A549 (cell line): ENCODE results near the gene GALNT16. TPM values are rescaled to one million over a fixed set of nuclear protein-coding genes. Genes with fewer than 3 reads are reported as not detected.

Experiments
- ATAC-seq, 2 experiments: fragments of 200-7000 bp in 1 of 2; fragments of >200 bp in 1 of 2; cut with Nextera tagmentation in 1 of 2; cut with Tn5 transposase in 1 of 2; 3 replicates each; pipeline versions ENCODE4 v1.8.0 to v1.9.1; 2018 to 2020; ENCODE audit warnings: mild to moderate bottlenecking in 1 of 2, moderate library complexity in 1 of 2
- CTCF ChIA-PET: fragments of 300-600 bp; sonication (Branson Sonifier 250); formaldehyde crosslinking; extraction: SDS; loops from one replicate; lab custom pipeline; 2021; ENCODE audit warnings: antibody characterized with exemption, inconsistent platforms; lab: Yijun Ruan, JAX
- POLR2A ChIA-PET: fragments of 350-600 bp; formaldehyde crosslinking; extraction: SDS; loops from one replicate; lab custom pipeline; 2021; ENCODE audit warnings: antibody characterized with exemption, inconsistent platforms; lab: Yijun Ruan, JAX
- DNase-seq, 2 experiments: peaks; one replicate each; pipeline versions ENCODE4 v3.0.0 to v3.0.0-alpha.2; 2011 to 2016; ENCODE audit warnings: low read depth in 1 of 2, low spot score in 1 of 2
- FAIRE-seq: peaks from 2 replicates; lab custom pipeline; 2011; peaks lifted over from hg19 to GRCh38; lab: Jason Lieb, UNC
- H3K27ac ChIP-seq, 2 experiments: fragments of >200 bp; sonication (Bioruptor Twin); formaldehyde crosslinking; 3 replicates each; pipeline ENCODE4 v1.5.1; 2016 to 2017
- H3K4me1 ChIP-seq: fragments of >200 bp; sonication (Bioruptor Twin); formaldehyde crosslinking; 3 replicates; pipeline ENCODE4 v1.6.1; 2016
- H3K4me2 ChIP-seq: fragments of >200 bp; sonication (Bioruptor Twin); formaldehyde crosslinking; 3 replicates; pipeline ENCODE4 v1.6.1; 2016
- H3K4me3 ChIP-seq: fragments of >200 bp; sonication (Bioruptor Twin); formaldehyde crosslinking; 3 replicates; pipeline ENCODE4 v1.5.1; 2016
- H3K9me3 ChIP-seq: fragments of >200 bp; sonication (Bioruptor Twin); formaldehyde crosslinking; 3 replicates; pipeline ENCODE4 v1.6.1; 2016
- BCL3 ChIP-seq: fragments of >200 bp; sonication (Bioruptor Twin); formaldehyde crosslinking; IDR thresholded peaks from 3 replicates; pipeline ENCODE4 v1.6.1; 2016
- BHLHE40 ChIP-seq: IDR thresholded peaks from 2 replicates; pipeline ENCODE4 v1.6.1; 2012; ENCODE audit warnings: low read depth, low read length, inconsistent platforms
- CBX8 ChIP-seq: fragments of 200-600 bp; sonication (generic); IDR thresholded peaks from 2 replicates; pipeline ENCODE4 v1.6.1; 2016
- EHF ChIP-seq: fragments of 250-450 bp; sonication (Bioruptor Pico); IDR thresholded peaks from 2 replicates; pipeline ENCODE4 v1.5.0; 2020; ENCODE audit warnings: mild to moderate bottlenecking
- EP300 ChIP-seq, 2 experiments: fragments of >200 bp; sonication (Bioruptor Twin); formaldehyde crosslinking; IDR thresholded peaks; 2 replicates in 1 of 2; 3 replicates in 1 of 2; pipeline ENCODE4 v1.6.1; 2016 to 2017
- ESRRA ChIP-seq: fragments of 150-350 bp; IDR thresholded peaks from 2 replicates; pipeline ENCODE4 v1.6.1; 2014; ENCODE audit warnings: mild to moderate bottlenecking, low read length, borderline replicate concordance
- FOXS1 ChIP-seq: fragments of 250-450 bp; sonication (Bioruptor Pico); IDR thresholded peaks from 2 replicates; pipeline ENCODE4 v1.5.0; 2020; ENCODE audit warnings: mild to moderate bottlenecking, moderate library complexity
- GATA3 ChIP-seq: IDR thresholded peaks from 2 replicates; pipeline ENCODE4 v1.6.1; 2012; ENCODE audit warnings: borderline replicate concordance
- HOXA7 ChIP-seq: fragments of 250-450 bp; sonication (Bioruptor Pico); IDR thresholded peaks from 2 replicates; pipeline ENCODE4 v1.5.0; 2020; ENCODE audit warnings: mild to moderate bottlenecking, moderate library complexity
- JUNB ChIP-seq: fragments of >200 bp; sonication (Bioruptor Twin); formaldehyde crosslinking; IDR thresholded peaks from 2 replicates; pipeline ENCODE4 v1.6.1; 2016
- KDM5A ChIP-seq: fragments of 200-600 bp; sonication (generic); IDR thresholded peaks from 2 replicates; pipeline ENCODE4 v1.6.1; 2016; ENCODE audit warnings: antibody characterized with exemption, mild to moderate bottlenecking
- MYC ChIP-seq: IDR thresholded peaks from 2 replicates; pipeline ENCODE4 v1.6.1; 2012; ENCODE audit warnings: mild to moderate bottlenecking, inconsistent platforms, low read length, improper control_type of control experiment, borderline replicate concordance
- NFE2L2 ChIP-seq: fragments of 150-350 bp; conservative IDR thresholded peaks from 2 replicates; pipeline ENCODE4 v1.6.1; 2014; ENCODE audit warnings: low read length
- NPAS2 ChIP-seq: fragments of 250-450 bp; sonication (Bioruptor Pico); IDR thresholded peaks from 2 replicates; pipeline ENCODE4 v1.8.0; 2022; ENCODE audit warnings: mild to moderate bottlenecking, moderate library complexity, borderline replicate concordance
- POLR2A ChIP-seq: IDR thresholded peaks from 2 replicates; pipeline ENCODE4 v1.6.1; 2012; ENCODE audit warnings: mild to moderate bottlenecking, low read length
- POLR2AphosphoS2 ChIP-seq: conservative IDR thresholded peaks from 2 replicates; pipeline ENCODE4 v1.6.1; 2012; ENCODE audit warnings: low read length, improper control_type of control experiment, inconsistent platforms
- RAD21 ChIP-seq, 2 experiments: fragments of >200 bp in 1 of 2; sonication (Bioruptor Twin) in 1 of 2; formaldehyde crosslinking in 1 of 2; IDR thresholded peaks in 1 of 2; conservative IDR thresholded peaks in 1 of 2; 2 replicates in 1 of 2; 3 replicates in 1 of 2; pipeline ENCODE4 v1.6.1; 2012 to 2018; ENCODE audit warnings: inconsistent platforms in 1 of 2
- RCOR1 ChIP-seq: fragments of 150-350 bp; IDR thresholded peaks from 2 replicates; pipeline ENCODE4 v1.6.1; 2014; ENCODE audit warnings: antibody characterized with exemption, low read length, low read depth
- REST ChIP-seq: fragments of 200-600 bp; sonication (generic); IDR thresholded peaks from 2 replicates; pipeline ENCODE4 v1.6.1; 2016; ENCODE audit warnings: antibody characterized with exemption, mild to moderate bottlenecking, moderate library complexity
- RNF2 ChIP-seq: fragments of 200-600 bp; sonication (generic); IDR thresholded peaks from 2 replicates; pipeline ENCODE4 v1.6.1; 2016; ENCODE audit warnings: low read depth, mild to moderate bottlenecking, antibody characterized with exemption, moderate library complexity, borderline replicate concordance
- TFCP2L1 ChIP-seq: fragments of 250-450 bp; sonication (Bioruptor Pico); IDR thresholded peaks from 2 replicates; pipeline ENCODE4 v1.5.0; 2021; ENCODE audit warnings: mild to moderate bottlenecking
- ZFP36 ChIP-seq: fragments of 450-650 bp; IDR thresholded peaks from 2 replicates; pipeline ENCODE4 v1.6.1; 2014; ENCODE audit warnings: borderline replicate concordance; ENCODE audit not compliant: partially characterized antibody
- WGBS: methylation state at CpG from one replicate; pipeline ENCODE4 v1.1.6; 2017; ENCODE audit errors: missing lambda C conversion rate; 5-methylcytosine and 5-hydroxymethylcytosine counted together
- polyA plus RNA-seq, 4 experiments: library from polyadenylated mRNA; depleted of rRNA in 3 of 4; stranded (reverse); fragments of >200 nt; fragmentation: RNase III in 1 of 4; extraction: RNeasy Plus Mini Kit Qiagen cat#74134 plus additional on column Dnase treatment in 1 of 4; gene quantifications; 2 replicates in 3 of 4; 3 replicates in 1 of 4; pipeline ENCODE4 v1.2.3, GENCODE V29; 2011 to 2017

GALNT16 gene
- polyA plus RNA-seq, 2 of the 4 experiments (the other 2 are of a cell fraction), result 2.8 to 3.4 TPM

DNA sequence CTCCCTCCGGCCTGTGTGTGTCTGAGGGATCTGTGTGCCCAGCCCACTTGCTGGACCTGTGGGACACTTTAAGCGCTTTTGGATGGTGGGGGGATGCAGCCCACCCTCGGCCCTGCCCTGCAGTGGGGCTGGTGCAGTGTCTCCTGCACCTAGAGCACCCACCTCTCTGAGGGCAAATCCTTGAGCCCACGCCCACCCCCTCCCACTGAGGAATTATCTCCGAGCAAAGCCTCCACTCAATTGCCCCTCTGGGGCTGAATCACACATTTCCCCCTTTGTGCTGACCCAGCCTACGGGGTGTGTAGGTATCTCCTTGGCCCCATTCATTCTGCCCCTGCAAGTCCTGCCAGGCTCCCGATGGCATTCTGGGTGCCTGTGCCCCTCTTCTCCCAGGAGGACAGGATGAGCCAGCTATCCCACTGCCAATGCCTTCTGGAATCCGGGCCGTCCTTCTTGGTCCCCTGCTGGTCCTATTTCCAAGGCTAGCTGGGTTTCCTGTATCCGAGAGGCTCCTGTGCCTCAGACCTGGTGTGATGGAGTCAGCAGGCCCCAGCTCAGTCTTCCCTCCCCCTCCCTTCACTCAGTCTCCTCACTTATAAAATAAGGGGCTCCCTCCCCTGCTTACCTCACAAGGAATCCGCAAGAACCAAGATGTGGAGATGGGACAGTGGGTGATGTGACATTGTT lies 89.3 kb downstream of the GALNT16 start:
- no peak overlapping the region for H3K4me2 ChIP-seq
- DNase-seq, result no peak
- H3K9me3 ChIP-seq, result no peaks in the 10 kb centered on the region
- TF ChIP-seq NPAS2 (CRISPR knock-in tag) (no peak), JUNB (no peak), CBX8 (no peak), EP300 (IDR thresholded peaks at IDR 0.05) (no peak), TFCP2L1 (CRISPR knock-in tag) (no peak), EHF (CRISPR knock-in tag) (no peak), HOXA7 (CRISPR knock-in tag) (no peak)
- H3K27ac ChIP-seq, result no peak overlapping the region
- 76% methylated on average over 10 of the region's 11 CpGs for WGBS
- no peaks in the 10 kb centered on the region for H3K4me1 ChIP-seq
- no peak for FAIRE-seq
- POLR2A ChIA-PET, result no interaction called here
- no peak for ATAC-seq
- CTCF ChIA-PET, result interaction anchor here (0.7 to 1.3 kb wide), 3 partner anchors 14 to 93 kb away, joined by 3 to 4 read pairs (median 3); no protein-coding TSS in a partner anchor
- no peak overlapping the region for H3K4me3 ChIP-seq

DNA sequence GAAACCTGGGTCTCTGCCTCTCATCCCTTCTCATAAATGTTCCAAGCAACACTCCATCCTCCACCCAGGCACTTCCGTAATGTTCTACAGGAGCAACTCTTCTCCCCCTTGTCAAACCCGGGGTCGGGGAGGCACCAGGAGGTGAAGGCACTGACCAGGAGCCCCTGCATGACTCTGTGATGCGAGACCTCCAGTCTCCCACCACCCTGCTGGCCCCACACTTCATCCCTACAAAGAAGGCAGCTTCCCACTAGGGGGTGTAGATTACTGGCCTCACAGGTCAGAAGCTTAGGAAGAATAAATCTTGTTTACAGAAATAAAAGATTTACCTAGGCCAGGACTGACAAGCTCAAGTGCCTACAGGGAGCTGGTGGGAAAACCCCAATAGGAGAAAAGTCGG lies 90.9 kb downstream of the GALNT16 start:
- Histone ChIP-seq H3K27ac (no peak overlapping the region), H3K4me1 (peaks cover 2% of the 10 kb centered on the region; the same call in 1 of the 3 replicates), H3K9me3 (no peaks in the 10 kb centered on the region), H3K4me3 (no peak overlapping the region)
- ChIA-PET POLR2A (no interaction called here), CTCF (interaction anchor here (0.6 to 1.7 kb wide), 7 partner anchors 12 to 229 kb away, joined by 3 to 4 read pairs (median 3); no protein-coding TSS in a partner anchor)
- FAIRE-seq (no peak), ATAC-seq (no peak)
- WGBS, result 71% methylated on average over 5 of the region's 5 CpGs
- no peak for TF ChIP-seq FOXS1 (CRISPR knock-in tag)
- no peak for TF ChIP-seq REST
- TF ChIP-seq ESRRA, result no peak
- no peak for TF ChIP-seq EHF (CRISPR knock-in tag)
- no peak for TF ChIP-seq KDM5A
- TF ChIP-seq ZFP36, result no peak
- no peak for TF ChIP-seq GATA3
- no peak for TF ChIP-seq NFE2L2
- no peak for TF ChIP-seq MYC
- TF ChIP-seq POLR2AphosphoS2, result no peak
- TF ChIP-seq POLR2A, result no peak
- no peak for TF ChIP-seq RNF2
- TF ChIP-seq RCOR1, result no peak
- TF ChIP-seq RAD21 (conservative IDR thresholded peaks at IDR 0.05 in 1 of 2, IDR thresholded peaks at IDR 0.05 in 1 of 2), result no peak
- no peak for TF ChIP-seq BCL3
- no peak for TF ChIP-seq TFCP2L1 (CRISPR knock-in tag)
- TF ChIP-seq BHLHE40, result no peak
- TF ChIP-seq, all 56 proteins: peak for 0
- DNase-seq, result no peak
- no peak overlapping the region for H3K4me2 ChIP-seq
